ENCODE measurements around the gene ARL15.

GRCh38 chr5:54173251-54173650 is 137.1 kb downstream of the ARL15 start:
- no peak for TF ChIP-seq CTCF (IDR thresholded peaks at IDR 0.05)
- no peak for TF ChIP-seq POLR2AphosphoS5 (IDR thresholded peaks at IDR 0.05)
- TF ChIP-seq EP300 (IDR thresholded peaks at IDR 0.05): no peak

Data from sigmoid colon (tissue), 4 donors.